Right lobe of liver (tissue), 4 donors: ENCODE measurements around the gene SPNS3.

ENCODE experiments used
- CTCF ChIP-seq, 4 donors: fragments of 200-600 bp in 3 of 4; fragments of 450-650 bp in 1 of 4; IDR thresholded peaks; one replicate each; pipeline versions ENCODE4 v1.5.1 to v1.8.0; 2016 to 2022; ENCODE audit warnings: antibody characterized with exemption in 4 of 4, mild to moderate bottlenecking in 2 of 4
- POLR2A ChIP-seq: fragments of 450-650 bp; IDR thresholded peaks from one replicate; pipeline ENCODE4 v1.6.1; 2017; ENCODE audit warnings: antibody characterized with exemption, mild to moderate bottlenecking
- donor health status: DM: no; HTN: no; CAD: no.
- donor health status: DM: no; HTN: no; CAD: no.
- donor health status: DM: no; HTN: yes; CAD: no.

GRCh38 chr17:4532860-4533522 is 99.3 kb downstream of the SPNS3 start:
- TF ChIP-seq CTCF (IDR thresholded peaks at IDR 0.05) (no peak), POLR2A (no peak)
